Activated effector memory CD4-positive, alpha-beta T cell treated with anti-CD3 and anti-CD28 coated beads, Interleukin-2, amount 50 U/mL, for 16 hours (primary cell): ENCODE results near the gene ATG4C.

Experiments used
- DNase-seq: peaks from one replicate; pipeline ENCODE4 v3.0.0-alpha.2; 2020

Gene ATG4C

GRCh38 chr1:62905872-62906271 is 121.9 kb downstream of the ATG4C start:
- DNase-seq, result no peak

DNA sequence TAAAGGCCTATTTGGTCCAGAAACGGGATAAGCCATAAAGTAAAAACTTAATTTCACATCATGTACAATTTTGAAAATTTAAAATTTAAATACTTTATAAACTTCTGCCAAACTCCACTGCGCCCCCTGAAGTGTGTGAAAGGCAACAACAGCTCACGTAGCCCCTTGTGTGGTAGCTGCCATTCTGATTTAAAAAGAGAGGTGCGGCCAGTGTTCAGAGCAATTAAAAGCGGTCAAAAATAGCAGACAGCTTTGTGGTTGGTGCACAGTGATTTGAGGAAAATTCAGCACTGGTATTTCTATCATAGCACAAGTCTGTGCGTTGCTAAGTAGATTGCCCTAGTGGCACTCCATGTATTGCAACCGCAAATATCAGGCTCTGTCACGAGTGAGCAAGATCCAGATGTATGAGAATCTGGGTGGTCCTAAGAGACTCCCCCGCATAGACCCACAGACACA is 122.5 kb downstream of the ATG4C start:
- DNase-seq, result no peak

DNA sequence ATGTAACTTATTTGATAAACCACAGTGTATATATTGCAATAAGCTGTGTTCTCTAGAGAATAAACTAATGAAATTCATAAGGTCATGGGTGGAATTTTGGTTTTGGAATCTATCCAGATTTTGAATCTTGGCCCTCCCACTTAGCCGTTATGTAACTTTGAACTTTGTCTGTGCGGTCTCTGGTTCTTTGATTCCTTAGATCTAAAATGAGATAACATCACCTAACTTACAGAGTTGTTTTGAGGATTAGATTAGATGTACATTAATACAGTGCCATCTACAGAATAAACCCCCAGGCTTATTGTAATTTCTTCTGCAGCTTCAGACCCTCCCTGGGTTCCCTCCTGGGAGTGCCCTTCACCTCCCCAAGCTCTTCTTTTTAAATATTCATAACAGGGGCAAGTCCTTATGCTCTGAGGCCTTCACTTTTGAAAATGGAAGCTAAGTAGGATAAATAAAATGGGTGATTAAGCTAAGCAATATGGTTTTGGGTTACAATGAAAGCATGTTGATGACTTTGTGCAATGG is 124.3 kb downstream of the ATG4C start:
- no peak for DNase-seq

GRCh38 chr1:62912028-62912638 is 128.2 kb downstream of the ATG4C start:
- DNase-seq, result no peak
